B cell (primary cell): ENCODE measurements around the gene QKI.

Source experiments
- EZH2 ChIP-seq: IDR thresholded peaks from 2 replicates; pipeline ENCODE4 v1.6.1; 2012; ENCODE audit warnings: borderline replicate concordance, low read depth, mild to moderate bottlenecking, moderate library complexity, low read length; ENCODE audit not compliant: insufficient read depth, poor library complexity, severe bottlenecking
- TF ChIP-seq, protein P1 (sequence below): fragments of 200-600 bp; IDR thresholded peaks from one replicate; pipeline ENCODE4 v1.8.0; 2022; ENCODE audit warnings: antibody characterized with exemption, mild to moderate bottlenecking

DNA sequence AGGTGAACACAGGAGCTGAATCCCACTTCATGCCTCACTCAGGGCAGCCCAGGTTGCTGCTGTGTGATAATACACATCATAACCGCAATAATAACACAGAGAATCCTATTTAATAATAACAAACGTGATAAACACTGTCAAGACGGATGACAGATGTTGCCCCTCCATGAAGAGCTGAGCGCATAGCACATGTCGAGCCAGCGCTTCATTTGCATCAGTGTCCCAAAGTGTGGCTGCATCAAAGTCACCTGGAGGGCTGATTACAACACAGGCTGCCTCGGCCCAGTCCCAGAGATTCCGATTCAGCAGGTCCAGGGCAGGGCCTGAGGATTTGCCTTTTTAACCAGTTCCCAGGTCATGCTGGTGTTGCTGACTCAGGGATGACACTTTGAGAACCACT is 198.5 kb downstream of the QKI start:
- TF ChIP-seq EZH2: no peak
- TF ChIP-seq, protein P1, sequence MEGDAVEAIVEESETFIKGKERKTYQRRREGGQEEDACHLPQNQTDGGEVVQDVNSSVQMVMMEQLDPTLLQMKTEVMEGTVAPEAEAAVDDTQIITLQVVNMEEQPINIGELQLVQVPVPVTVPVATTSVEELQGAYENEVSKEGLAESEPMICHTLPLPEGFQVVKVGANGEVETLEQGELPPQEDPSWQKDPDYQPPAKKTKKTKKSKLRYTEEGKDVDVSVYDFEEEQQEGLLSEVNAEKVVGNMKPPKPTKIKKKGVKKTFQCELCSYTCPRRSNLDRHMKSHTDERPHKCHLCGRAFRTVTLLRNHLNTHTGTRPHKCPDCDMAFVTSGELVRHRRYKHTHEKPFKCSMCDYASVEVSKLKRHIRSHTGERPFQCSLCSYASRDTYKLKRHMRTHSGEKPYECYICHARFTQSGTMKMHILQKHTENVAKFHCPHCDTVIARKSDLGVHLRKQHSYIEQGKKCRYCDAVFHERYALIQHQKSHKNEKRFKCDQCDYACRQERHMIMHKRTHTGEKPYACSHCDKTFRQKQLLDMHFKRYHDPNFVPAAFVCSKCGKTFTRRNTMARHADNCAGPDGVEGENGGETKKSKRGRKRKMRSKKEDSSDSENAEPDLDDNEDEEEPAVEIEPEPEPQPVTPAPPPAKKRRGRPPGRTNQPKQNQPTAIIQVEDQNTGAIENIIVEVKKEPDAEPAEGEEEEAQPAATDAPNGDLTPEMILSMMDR: no peak
